ENCODE results near the gene THAP8. TPM values are rescaled to one million over a fixed set of nuclear protein-coding genes. Genes with fewer than 3 reads are reported as not detected.

The THAP8 gene
- total RNA-seq, 2 donors from 2014 or later, result 6.4 to 6.6 TPM

DNA sequence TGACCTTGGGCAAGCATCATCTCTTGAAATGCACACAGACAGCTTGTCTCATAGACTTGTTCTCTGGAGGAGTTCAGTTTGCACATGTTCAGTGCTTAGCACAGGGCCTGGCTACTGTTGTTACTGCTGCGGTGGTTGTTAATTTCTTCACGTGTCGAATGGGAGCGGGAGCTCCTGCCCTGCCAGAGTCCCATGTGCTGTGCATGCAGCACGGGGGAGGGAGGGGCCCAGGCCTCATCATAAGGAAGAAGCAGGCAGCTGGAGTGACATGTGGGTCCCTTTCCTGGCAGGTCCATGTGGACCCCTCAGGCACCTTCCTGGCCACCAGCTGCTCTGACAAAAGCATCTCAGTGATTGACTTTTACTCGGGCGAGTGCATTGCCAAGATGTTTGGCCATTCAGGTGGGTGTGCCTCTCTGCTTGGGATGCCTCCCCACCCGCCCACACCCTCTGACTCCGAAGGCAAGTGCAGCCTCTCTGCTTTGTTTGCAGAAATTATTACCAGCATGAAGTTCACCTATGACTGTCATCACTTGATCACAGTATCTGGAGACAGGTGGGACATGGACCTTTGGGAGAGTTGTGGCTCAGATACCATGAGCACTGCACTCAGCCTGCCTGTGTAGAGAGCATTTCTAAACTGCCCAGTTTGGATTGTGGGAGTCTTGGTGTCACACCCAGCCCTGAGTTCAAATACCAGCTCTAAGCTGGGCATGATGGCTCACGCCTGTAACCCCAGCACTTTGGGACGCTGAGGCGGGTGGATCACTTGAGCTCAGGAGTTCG lies 37.0 kb upstream of the THAP8 start:
- Histone ChIP-seq H3K27me3 (replicated peaks; ENCODE audit: insufficient read depth) (no peaks in the 10 kb centered on the region), H3K36me3 (no peaks in the 10 kb centered on the region), H3K4me1 (ENCODE audit: control insufficient read depth in 1 of 2, low read depth in 2 of 2) (no peaks in the 10 kb centered on the region), H3K4me3 (no peak overlapping the region), H3K27ac (no peak overlapping the region), H3K9me3 (no peaks in the 10 kb centered on the region)
- ATAC-seq (ENCODE audit: insufficient number of reproducible peaks, low FRiP score, low read depth), result no peak
- DNase-seq (ENCODE audit: low spot score), result no peak
- TF ChIP-seq, protein P1, sequence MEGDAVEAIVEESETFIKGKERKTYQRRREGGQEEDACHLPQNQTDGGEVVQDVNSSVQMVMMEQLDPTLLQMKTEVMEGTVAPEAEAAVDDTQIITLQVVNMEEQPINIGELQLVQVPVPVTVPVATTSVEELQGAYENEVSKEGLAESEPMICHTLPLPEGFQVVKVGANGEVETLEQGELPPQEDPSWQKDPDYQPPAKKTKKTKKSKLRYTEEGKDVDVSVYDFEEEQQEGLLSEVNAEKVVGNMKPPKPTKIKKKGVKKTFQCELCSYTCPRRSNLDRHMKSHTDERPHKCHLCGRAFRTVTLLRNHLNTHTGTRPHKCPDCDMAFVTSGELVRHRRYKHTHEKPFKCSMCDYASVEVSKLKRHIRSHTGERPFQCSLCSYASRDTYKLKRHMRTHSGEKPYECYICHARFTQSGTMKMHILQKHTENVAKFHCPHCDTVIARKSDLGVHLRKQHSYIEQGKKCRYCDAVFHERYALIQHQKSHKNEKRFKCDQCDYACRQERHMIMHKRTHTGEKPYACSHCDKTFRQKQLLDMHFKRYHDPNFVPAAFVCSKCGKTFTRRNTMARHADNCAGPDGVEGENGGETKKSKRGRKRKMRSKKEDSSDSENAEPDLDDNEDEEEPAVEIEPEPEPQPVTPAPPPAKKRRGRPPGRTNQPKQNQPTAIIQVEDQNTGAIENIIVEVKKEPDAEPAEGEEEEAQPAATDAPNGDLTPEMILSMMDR (IDR thresholded peaks at IDR 0.05), result no peak

DNA sequence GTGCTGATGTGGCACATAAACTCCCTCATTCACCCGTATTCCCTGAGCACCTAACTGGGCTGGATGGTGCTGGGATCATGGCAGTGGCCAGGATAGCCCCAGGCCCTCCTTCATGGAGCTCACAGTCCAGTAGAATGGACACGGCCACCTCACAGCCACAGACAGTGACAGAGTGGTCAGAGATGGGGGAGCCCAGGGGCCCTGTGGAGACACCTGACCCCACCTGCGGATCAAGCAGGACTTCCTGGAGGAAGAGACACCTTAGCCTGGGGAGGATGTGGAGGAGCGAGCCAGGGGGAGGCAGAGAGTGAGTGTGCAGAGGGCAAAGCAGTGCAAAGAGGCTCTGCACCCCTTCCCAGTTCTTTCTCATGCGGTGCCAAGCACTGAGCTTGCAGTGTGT lies 35.8 kb upstream of the THAP8 start:
- TF ChIP-seq, protein P1 (IDR thresholded peaks at IDR 0.05), result no peak
- no peak for DNase-seq (ENCODE audit: low spot score)

DNA sequence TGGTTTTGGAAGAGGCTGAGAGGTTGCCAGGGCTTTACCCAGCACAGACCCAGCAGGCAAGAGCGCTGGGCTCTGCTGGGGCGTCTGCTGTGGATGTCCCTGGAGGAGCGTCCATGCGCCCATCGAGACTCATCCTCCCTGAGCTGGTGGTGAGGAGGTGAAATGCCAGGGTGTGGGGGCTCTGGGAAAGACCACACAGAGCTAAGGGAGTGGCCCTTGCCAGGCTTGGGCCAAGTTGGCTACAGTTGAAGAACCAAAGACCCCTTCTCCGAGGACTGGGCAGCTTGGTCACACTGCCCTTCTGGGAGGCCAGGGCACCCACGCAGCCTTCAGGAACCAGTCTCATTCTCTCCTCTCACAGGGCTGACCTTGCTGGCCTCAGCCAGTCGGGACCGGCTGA lies 32.2 kb upstream of the THAP8 start:
- Histone ChIP-seq H3K27ac (no peak overlapping the region), H3K27me3 (replicated peaks; ENCODE audit: insufficient read depth) (no peaks in the 10 kb centered on the region), H3K4me3 (no peak overlapping the region), H3K36me3 (no peaks in the 10 kb centered on the region), H3K4me1 (ENCODE audit: control insufficient read depth in 1 of 2, low read depth in 2 of 2) (no peaks in the 10 kb centered on the region), H3K9me3 (no peaks in the 10 kb centered on the region)
- TF ChIP-seq, protein P1 (IDR thresholded peaks at IDR 0.05), result no peak
- ATAC-seq (ENCODE audit: insufficient number of reproducible peaks, low FRiP score, low read depth), result no peak
- DNase-seq (ENCODE audit: low spot score), result no peak

More for the DNA sequence above, 35.8 kb upstream of the THAP8 start:
- Histone ChIP-seq H3K9me3 (no peaks in the 10 kb centered on the region), H3K36me3 (no peaks in the 10 kb centered on the region), H3K4me3 (no peak overlapping the region), H3K4me1 (ENCODE audit: control insufficient read depth in 1 of 2, low read depth in 2 of 2) (no peaks in the 10 kb centered on the region), H3K27ac (no peak overlapping the region), H3K27me3 (replicated peaks; ENCODE audit: insufficient read depth) (no peaks in the 10 kb centered on the region)
- ATAC-seq (ENCODE audit: insufficient number of reproducible peaks, low FRiP score, low read depth), result no peak

DNA sequence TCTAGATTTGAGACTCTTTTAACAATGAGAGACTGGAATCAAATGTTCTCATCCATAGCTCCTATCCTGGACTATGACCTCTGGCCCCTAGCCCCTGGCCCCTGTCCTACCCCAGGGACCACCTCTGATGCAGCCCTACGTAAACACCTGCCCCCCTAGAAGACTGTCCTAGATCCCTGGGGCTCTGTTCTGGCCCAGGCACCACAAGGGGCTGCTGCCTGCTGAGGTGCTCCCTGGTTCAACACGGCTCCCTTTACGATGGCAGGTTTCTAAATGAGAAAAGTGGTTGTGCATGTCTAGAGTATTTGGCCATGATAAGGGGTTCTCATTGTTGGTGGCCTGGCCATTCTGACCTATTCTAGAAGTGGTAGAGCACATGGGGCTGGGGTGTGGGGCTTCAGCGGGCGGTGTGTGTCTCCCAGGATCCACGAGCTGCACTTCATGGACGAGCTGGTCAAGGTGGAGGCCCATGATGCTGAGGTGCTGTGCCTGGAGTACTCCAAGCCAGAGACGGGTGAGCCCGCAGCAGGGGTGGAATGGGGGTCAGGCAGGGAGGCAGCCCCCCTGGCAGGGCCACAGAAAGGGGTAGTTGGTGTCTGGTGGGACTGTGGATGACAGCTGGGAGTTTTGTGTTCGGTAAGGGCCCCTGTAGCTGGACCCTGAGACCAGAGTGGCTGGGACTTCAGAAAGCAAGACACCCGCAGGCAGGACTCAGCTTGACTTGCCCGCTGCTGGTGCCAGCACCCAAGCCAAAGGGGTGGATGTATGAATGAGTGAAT lies 30.3 kb upstream of the THAP8 start:
- no peak for ATAC-seq (ENCODE audit: insufficient number of reproducible peaks, low FRiP score, low read depth)
- H3K4me1 ChIP-seq (ENCODE audit: control insufficient read depth in 1 of 2, low read depth in 2 of 2), result no peaks in the 10 kb centered on the region
- TF ChIP-seq, protein P1 (IDR thresholded peaks at IDR 0.05), result no peak

DNA sequence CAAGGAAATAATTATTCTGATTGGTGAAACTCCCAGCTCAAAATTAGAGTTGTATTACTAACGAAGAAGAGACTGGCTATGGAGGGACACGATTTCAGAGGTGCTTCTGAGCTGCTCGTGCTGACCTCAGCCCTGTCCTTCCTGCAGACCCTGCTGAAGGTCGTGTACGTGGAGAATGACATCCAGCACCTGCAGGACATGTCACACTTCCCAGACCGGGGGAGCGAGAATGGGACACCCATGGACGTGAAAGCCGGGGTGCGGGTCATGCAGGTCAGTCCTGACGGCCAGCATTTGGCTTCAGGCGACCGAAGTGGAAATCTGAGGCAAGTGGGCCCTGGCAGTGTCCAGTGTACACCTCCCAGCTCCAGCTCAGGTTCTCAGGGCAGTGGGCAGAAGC lies 28.8 kb upstream of the THAP8 start:
- TF ChIP-seq, protein P1 (IDR thresholded peaks at IDR 0.05), result no peak
- no peaks in the 10 kb centered on the region for H3K27me3 ChIP-seq (replicated peaks; ENCODE audit: insufficient read depth)
- no peaks in the 10 kb centered on the region for H3K4me1 ChIP-seq (ENCODE audit: control insufficient read depth in 1 of 2, low read depth in 2 of 2)
- DNase-seq (ENCODE audit: low spot score) (no peak), ATAC-seq (ENCODE audit: insufficient number of reproducible peaks, low FRiP score, low read depth) (no peak)
- no peaks in the 10 kb centered on the region for H3K9me3 ChIP-seq
- H3K4me3 ChIP-seq, result no peak overlapping the region
- no peak overlapping the region for H3K27ac ChIP-seq
- H3K36me3 ChIP-seq, result no peaks in the 10 kb centered on the region

More for the DNA sequence above, 30.3 kb upstream of the THAP8 start:
- no peak overlapping the region for H3K27ac ChIP-seq
- no peaks in the 10 kb centered on the region for H3K36me3 ChIP-seq
- no peaks in the 10 kb centered on the region for H3K27me3 ChIP-seq (replicated peaks; ENCODE audit: insufficient read depth)
- DNase-seq (ENCODE audit: low spot score), result no peak
- H3K4me3 ChIP-seq, result no peak overlapping the region
- no peaks in the 10 kb centered on the region for H3K9me3 ChIP-seq

Data from thoracic aorta (tissue), 2 donors.